H1 (cell line): ENCODE data around the gene TSPAN32. TPM values are rescaled to one million over a fixed set of nuclear protein-coding genes. Genes with fewer than 3 reads are reported as not detected.

ENCODE experiments used
- CTCF ChIA-PET: fragments of 300-600 bp; sonication (Branson Sonifier 250); formaldehyde crosslinking; loops from one replicate; lab custom pipeline; 2021; ENCODE audit not compliant: partially characterized antibody; lab: Charles Lee
- POLR2A ChIA-PET: fragments of 300-600 bp; sonication (Branson Sonifier 250); formaldehyde crosslinking; loops from one replicate; lab custom pipeline; 2021; ENCODE audit warnings: inconsistent platforms; ENCODE audit not compliant: partially characterized antibody; lab: Charles Lee
- DNase-seq, 2 experiments: peaks; one replicate each; pipeline versions ENCODE4 v3.0.0 to v3.0.0-alpha.2; 2010 to 2022; ENCODE audit warnings: low spot score in 2 of 2, low read depth in 1 of 2, mixed read lengths in 1 of 2
- FAIRE-seq: peaks from 2 replicates; lab custom pipeline; 2011; peaks lifted over from hg19 to GRCh38; lab: Jason Lieb, UNC
- H2AFZ ChIP-seq: 2 replicates; pipeline ENCODE4 v1.8.1; 2012; ENCODE audit warnings: low read length, inconsistent platforms
- H2AK5ac ChIP-seq: 2 replicates; pipeline ENCODE4 v1.6.1; 2013; ENCODE audit warnings: low read depth, low read length
- H2BK120ac ChIP-seq: replicated peaks from 2 replicates; pipeline ENCODE3; 2013; ENCODE audit warnings: low read depth, low read length, inconsistent platforms
- H2BK12ac ChIP-seq: 2 replicates; pipeline ENCODE4 v1.6.1; 2013; ENCODE audit warnings: low read depth, low read length
- H2BK15ac ChIP-seq: 2 replicates; pipeline ENCODE4 v1.6.1; 2013; ENCODE audit warnings: low read length
- H2BK20ac ChIP-seq: 2 replicates; pipeline ENCODE4 v1.6.1; 2013; ENCODE audit warnings: low read length
- H2BK5ac ChIP-seq: 2 replicates; pipeline ENCODE4 v1.6.1; 2013; ENCODE audit warnings: low read depth, low read length
- H3K14ac ChIP-seq: 2 replicates; pipeline ENCODE4 v1.6.1; 2013; ENCODE audit warnings: inconsistent platforms; ENCODE audit not compliant: insufficient read length
- H3K18ac ChIP-seq: 2 replicates; pipeline ENCODE4 v1.6.1; 2013; ENCODE audit warnings: low read length; ENCODE audit errors: extremely low read depth
- H3K23ac ChIP-seq: 2 replicates; pipeline ENCODE4 v1.6.1; 2013; ENCODE audit warnings: inconsistent platforms; ENCODE audit not compliant: insufficient read length
- H3K23me2 ChIP-seq: 2 replicates; pipeline ENCODE4 v1.6.1; 2013; ENCODE audit warnings: low read depth, low read length
- H3K27ac ChIP-seq: 2 replicates; pipeline ENCODE4 v1.6.1; 2011; ENCODE audit warnings: low read depth, low read length, inconsistent platforms
- H3K27me3 ChIP-seq, 4 experiments: replicated peaks in 1 of 4; 1 replicate in 1 of 4; 2 replicates in 3 of 4; pipeline versions ENCODE4 v1.6.1 to v1.8.1; 2011 to 2013; ENCODE audit warnings: low read length in 3 of 4, mild to moderate bottlenecking in 3 of 4, inconsistent platforms in 2 of 4, mixed read lengths in 2 of 4, moderate library complexity in 1 of 4; ENCODE audit not compliant: control insufficient read depth in 3 of 4, insufficient read depth in 3 of 4; ENCODE audit errors: extremely low read depth in 1 of 4
- H3K36me3 ChIP-seq, 4 experiments: 2 replicates each; pipeline versions ENCODE4 v1.6.1 to v1.8.1; 2011 to 2013; ENCODE audit warnings: mild to moderate bottlenecking in 4 of 4, low read length in 3 of 4, moderate library complexity in 2 of 4, control low read depth in 1 of 4, inconsistent platforms in 1 of 4; ENCODE audit not compliant: insufficient read depth in 4 of 4, control insufficient read depth in 2 of 4
- H3K4ac ChIP-seq: replicated peaks from 2 replicates; pipeline ENCODE3; 2013; ENCODE audit warnings: low read length, low read depth, mixed read lengths, inconsistent platforms; ENCODE audit not compliant: insufficient read length
- H3K4me1 ChIP-seq, 4 experiments: replicated peaks in 1 of 4; 1 replicate in 1 of 4; 2 replicates in 3 of 4; pipeline versions ENCODE4 v1.6.1 to v1.8.1; 2011 to 2013; ENCODE audit warnings: low read length in 3 of 4, inconsistent platforms in 2 of 4, mixed read lengths in 1 of 4; ENCODE audit not compliant: insufficient read depth in 4 of 4, control insufficient read depth in 3 of 4
- H3K4me2 ChIP-seq, 2 experiments: 2 replicates each; pipeline versions ENCODE4 v1.6.1 to v1.8.1; 2011 to 2013; ENCODE audit warnings: low read depth in 2 of 2, low read length in 2 of 2, control low read depth in 1 of 2, inconsistent platforms in 1 of 2, mild to moderate bottlenecking in 1 of 2; ENCODE audit not compliant: insufficient read depth in 1 of 2
- H3K4me3 ChIP-seq, 4 experiments: fragments of 200-600, 300-600 bp in 1 of 4; sonication (generic), shearing (Covaris generic), sonication (Bioruptor Twin) in 1 of 4; 2 replicates each; pipeline versions ENCODE4 v1.5.1 to v1.8.1; 2011 to 2016; ENCODE audit warnings: low read length in 4 of 4, low read depth in 3 of 4, control low read depth in 2 of 4, inconsistent platforms in 2 of 4, mild to moderate bottlenecking in 2 of 4, mixed read lengths in 1 of 4, moderate library complexity in 1 of 4; ENCODE audit not compliant: insufficient read depth in 2 of 4; ENCODE audit errors: extremely low read depth in 1 of 4
- H3K56ac ChIP-seq: replicated peaks from 2 replicates; pipeline ENCODE3; 2013; ENCODE audit warnings: low read depth, mild to moderate bottlenecking, mixed read lengths, low read length, inconsistent platforms; ENCODE audit not compliant: insufficient read length
- H3K79me1 ChIP-seq: 2 replicates; pipeline ENCODE4 v1.6.1; 2013; ENCODE audit warnings: low read depth, low read length, control low read depth
- H3K79me2 ChIP-seq, 2 experiments: 2 replicates each; pipeline versions ENCODE4 v1.6.1 to v1.8.1; 2012 to 2013; ENCODE audit warnings: low read length in 2 of 2, mild to moderate bottlenecking in 2 of 2, inconsistent platforms in 1 of 2; ENCODE audit not compliant: insufficient read depth in 2 of 2, control insufficient read depth in 1 of 2
- H3K9ac ChIP-seq, 4 experiments: replicated peaks in 1 of 4; 1 replicate in 1 of 4; 2 replicates in 3 of 4; pipeline versions ENCODE4 v1.6.1 to v1.8.1; 2011 to 2013; ENCODE audit warnings: low read depth in 3 of 4, low read length in 3 of 4, control low read depth in 2 of 4, mild to moderate bottlenecking in 2 of 4, moderate library complexity in 2 of 4, inconsistent platforms in 1 of 4; ENCODE audit errors: extremely low read depth in 1 of 4
- H3K9me3 ChIP-seq, 2 experiments: 2 replicates each; pipeline versions ENCODE4 v1.6.1 to v1.8.1; 2012 to 2013; ENCODE audit warnings: mild to moderate bottlenecking in 2 of 2, moderate library complexity in 2 of 2, control low read depth in 1 of 2, inconsistent platforms in 1 of 2, low read depth in 1 of 2, low read length in 1 of 2, mixed read lengths in 1 of 2; ENCODE audit not compliant: insufficient read depth in 2 of 2
- H4K20me1 ChIP-seq, 2 experiments: replicated peaks in 1 of 2; 2 replicates each; pipeline versions ENCODE3 to v1.8.1; 2011 to 2013; ENCODE audit warnings: inconsistent platforms in 2 of 2, low read length in 2 of 2, mild to moderate bottlenecking in 1 of 2; ENCODE audit not compliant: insufficient read depth in 2 of 2, control insufficient read depth in 1 of 2
- H4K5ac ChIP-seq: 2 replicates; pipeline ENCODE4 v1.6.1; 2013; ENCODE audit warnings: low read length, low read depth, mixed read lengths, inconsistent platforms; ENCODE audit not compliant: insufficient read length
- H4K8ac ChIP-seq: 2 replicates; pipeline ENCODE4 v1.8.0; 2013; ENCODE audit warnings: mild to moderate bottlenecking, moderate library complexity, low read length, inconsistent platforms; ENCODE audit not compliant: insufficient read depth; ENCODE audit errors: extremely low read depth
- H4K91ac ChIP-seq: replicated peaks from 2 replicates; pipeline ENCODE3; 2013; ENCODE audit warnings: low read length, mixed read lengths, inconsistent platforms; ENCODE audit not compliant: insufficient read length
- EP300 ChIP-seq, 2 experiments: IDR thresholded peaks; 1 replicate in 1 of 2; 2 replicates in 1 of 2; pipeline ENCODE4 v1.6.1; 2011 to 2012; ENCODE audit warnings: low read depth in 2 of 2, low read length in 2 of 2, mild to moderate bottlenecking in 2 of 2, borderline replicate concordance in 1 of 2, inconsistent platforms in 1 of 2, moderate library complexity in 1 of 2
- FOSL1 ChIP-seq: IDR thresholded peaks from 2 replicates; pipeline ENCODE4 v1.6.1; 2011; ENCODE audit warnings: mild to moderate bottlenecking, low read depth, low read length, moderate library complexity; ENCODE audit not compliant: insufficient read depth
- MAFK ChIP-seq: IDR thresholded peaks from 2 replicates; pipeline ENCODE4 v1.6.1; 2012; ENCODE audit warnings: low read depth, mild to moderate bottlenecking, improper control_type of control experiment, low read length
- NANOG ChIP-seq: IDR thresholded peaks from 2 replicates; pipeline ENCODE4 v1.6.1; 2011; ENCODE audit warnings: low read length, low read depth, mild to moderate bottlenecking, inconsistent platforms; ENCODE audit not compliant: insufficient read depth, poor library complexity, severe bottlenecking
- POU5F1 ChIP-seq: IDR thresholded peaks from 2 replicates; pipeline ENCODE4 v1.6.1; 2011; ENCODE audit warnings: low read depth, mild to moderate bottlenecking, low read length, moderate library complexity
- SP2 ChIP-seq: IDR thresholded peaks from 2 replicates; pipeline ENCODE4 v1.6.1; 2012; ENCODE audit warnings: mild to moderate bottlenecking, low read length, inconsistent platforms
- SUZ12 ChIP-seq: fragments of 200-600 bp; sonication (generic); IDR thresholded peaks from 2 replicates; pipeline ENCODE4 v1.6.1; 2012; ENCODE audit warnings: mild to moderate bottlenecking, inconsistent platforms, low read length, moderate library complexity, mixed read lengths
- TAF7 ChIP-seq: optimal IDR thresholded peaks from 2 replicates; pipeline ENCODE3; 2011; ENCODE audit warnings: low read depth, mild to moderate bottlenecking, inconsistent platforms, low read length, moderate library complexity, borderline replicate concordance
- YY1 ChIP-seq: IDR thresholded peaks from 2 replicates; pipeline ENCODE4 v1.6.1; 2011; ENCODE audit warnings: low read depth, mild to moderate bottlenecking, low read length
- ZNF274 ChIP-seq: IDR thresholded peaks from 2 replicates; pipeline ENCODE4 v1.7.0; 2012; ENCODE audit warnings: low read length, borderline replicate concordance; ENCODE audit errors: extremely low read depth
- WGBS, 2 experiments: shearing (Covaris generic) in 1 of 2; methylation state at CpG; one replicate each; pipeline versions ENCODE4 v1.1.6 to v1.1.7; 2013 to 2015; ENCODE audit warnings: low lambda C conversion rate in 2 of 2, mixed read lengths in 2 of 2, inconsistent platforms in 1 of 2, low coverage in 1 of 2, missing lambda C conversion rate in 1 of 2; ENCODE audit not compliant: insufficient replicate concordance in 2 of 2, insufficient coverage in 1 of 2, insufficient read length in 1 of 2; ENCODE audit errors: extremely low coverage in 1 of 2, missing lambda C conversion rate in 1 of 2; 5-methylcytosine and 5-hydroxymethylcytosine counted together
- polyA plus RNA-seq, 7 experiments: library from polyadenylated mRNA; depleted of rRNA in 3 of 7; stranded (reverse) in 5 of 7; unstranded in 2 of 7; fragments of >200 nt in 5 of 7; fragments of 200-250 nt in 2 of 7; gene quantifications; 1 replicate in 5 of 7; 2 replicates in 1 of 7; 4 replicates in 1 of 7; pipeline versions ENCODE4 v1.2.1 to v1.2.3, GENCODE V29; 2011 to 2013; ENCODE audit warnings: missing spikeins in 2 of 7, mixed read lengths in 2 of 7
- total RNA-seq: library from RNA; stranded (reverse); fragmentation: NEBNext Ultra II Directional; extraction: Animal tissue kit (Norgen Biotek cat#: 25700); gene quantifications from 2 replicates; pipeline ENCODE4 v1.2.1, GENCODE V29; 2021
- TF ChIP-seq, protein P1 (sequence below): IDR thresholded peaks from 2 replicates; pipeline ENCODE4 v1.6.1; 2012; ENCODE audit warnings: low read length, inconsistent platforms

TSPAN32 gene
- total and polyA plus RNA-seq, 2 of the 8 experiments (the other 6 are each of a cell fraction or from before 2014, with no cell fraction given), result not detected

DNA sequence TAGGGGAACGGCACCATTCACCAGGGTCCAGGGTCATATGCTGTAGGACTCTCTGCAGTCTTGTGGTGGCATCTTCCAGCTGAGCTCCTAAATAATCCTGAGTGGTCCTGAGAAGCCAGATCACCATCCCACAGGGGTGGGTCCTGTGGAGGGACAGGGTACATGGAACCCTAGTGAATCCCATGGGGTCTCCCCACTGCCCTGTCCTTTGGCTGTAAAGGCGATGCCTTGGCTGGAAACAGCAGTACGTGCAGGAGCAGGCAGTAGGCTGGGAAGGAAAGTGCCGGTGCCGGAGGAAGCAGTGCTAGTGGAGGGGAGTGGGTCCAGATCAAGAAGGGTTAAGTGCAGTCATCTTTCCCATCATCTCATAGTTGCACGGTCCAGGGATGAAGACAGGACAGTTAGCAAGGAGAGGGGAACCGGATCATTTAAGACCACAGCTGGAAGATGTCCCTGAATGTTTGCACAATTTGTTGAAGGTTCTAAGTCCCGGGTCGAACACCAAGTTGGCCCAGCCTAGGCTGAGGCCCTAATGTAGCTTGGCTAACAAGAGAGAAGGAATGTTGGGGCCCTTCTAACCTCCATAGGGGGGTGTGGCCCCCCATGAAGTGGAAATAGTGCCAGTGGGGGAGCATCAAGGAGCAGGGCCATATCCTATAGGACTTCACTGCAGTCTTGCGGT is 18.1 kb downstream of the TSPAN32 start:
- H2BK5ac ChIP-seq, result no peak overlapping the region
- no peaks in the 10 kb centered on the region for H3K23me2 ChIP-seq
- no peaks in the 10 kb centered on the region for H4K20me1 ChIP-seq
- no peak overlapping the region for H3K4me3 ChIP-seq
- H4K5ac ChIP-seq, result no peak overlapping the region
- H2BK12ac ChIP-seq, result no peak overlapping the region
- H4K91ac ChIP-seq, result no peak overlapping the region
- no peak overlapping the region for H3K14ac ChIP-seq
- H3K4ac ChIP-seq, result no peak overlapping the region
- no peaks in the 10 kb centered on the region for H3K79me1 ChIP-seq
- no peak overlapping the region for H3K4me2 ChIP-seq
- H3K27me3 ChIP-seq, result peaks cover 0 to 2% (median 0%) of the 10 kb centered on the region in 4 experiments; a peak in 1 of 7 replicates
- H3K23ac ChIP-seq, result no peak overlapping the region
- no peak overlapping the region for H2AFZ ChIP-seq
- ChIA-PET CTCF (interaction anchor here (0.6 to 1.9 kb wide), 3 partner anchors 14 to 583 kb away, joined by 3 to 11 read pairs (median 3); no protein-coding TSS in a partner anchor), POLR2A (no interaction called here)
- H2BK20ac ChIP-seq, result no peak overlapping the region
- DNase-seq (no peak), FAIRE-seq (no peak)
- no peaks in the 10 kb centered on the region for H3K36me3 ChIP-seq
- no peak overlapping the region for H2AK5ac ChIP-seq
- no peaks in the 10 kb centered on the region for H3K79me2 ChIP-seq
- H4K8ac ChIP-seq, result no peak overlapping the region; the same call in 1 of the 2 replicates
- H3K18ac ChIP-seq, result no peak overlapping the region
- H2BK15ac ChIP-seq, result no peak overlapping the region
- no peak overlapping the region for H3K9ac ChIP-seq
- no peaks in the 10 kb centered on the region; a peak in 1 of 4 replicates for H3K9me3 ChIP-seq
- H2BK120ac ChIP-seq, result no peak overlapping the region
- WGBS, 2 experiments, result 96% methylated on average over 10 of the region's 10 CpGs; no CpG with 5 or more reads in 1 of the 2 experiments
- H3K56ac ChIP-seq, result no peak overlapping the region
- H3K27ac ChIP-seq, result no peak overlapping the region
- no peaks in the 10 kb centered on the region for H3K4me1 ChIP-seq
- no peak for TF ChIP-seq SP2
- TF ChIP-seq NANOG, result no peak
- TF ChIP-seq TAF7, result no peak
- TF ChIP-seq ZNF274, result no peak
- TF ChIP-seq YY1, result no peak
- no peak for TF ChIP-seq POU5F1
- TF ChIP-seq FOSL1, result no peak
- no peak for TF ChIP-seq EP300 (IDR thresholded peaks at IDR 0.05; ENCODE audit: borderline replicate concordance in 1 of 2, low read depth in 2 of 2, low read length in 2 of 2)
- no peak for TF ChIP-seq MAFK
- TF ChIP-seq, protein P1, sequence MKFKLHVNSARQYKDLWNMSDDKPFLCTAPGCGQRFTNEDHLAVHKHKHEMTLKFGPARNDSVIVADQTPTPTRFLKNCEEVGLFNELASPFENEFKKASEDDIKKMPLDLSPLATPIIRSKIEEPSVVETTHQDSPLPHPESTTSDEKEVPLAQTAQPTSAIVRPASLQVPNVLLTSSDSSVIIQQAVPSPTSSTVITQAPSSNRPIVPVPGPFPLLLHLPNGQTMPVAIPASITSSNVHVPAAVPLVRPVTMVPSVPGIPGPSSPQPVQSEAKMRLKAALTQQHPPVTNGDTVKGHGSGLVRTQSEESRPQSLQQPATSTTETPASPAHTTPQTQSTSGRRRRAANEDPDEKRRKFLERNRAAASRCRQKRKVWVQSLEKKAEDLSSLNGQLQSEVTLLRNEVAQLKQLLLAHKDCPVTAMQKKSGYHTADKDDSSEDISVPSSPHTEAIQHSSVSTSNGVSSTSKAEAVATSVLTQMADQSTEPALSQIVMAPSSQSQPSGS, result no peak
- no peak for TF ChIP-seq SUZ12
